HCT116 (cell line): ENCODE data around the gene SLC22A23.
A peak's percentile ranks its signal among the peaks of the same experiment; 100 is the strongest.

Experiments
- EZH2 ChIP-seq: fragments of 200-600 bp; sonication (generic); IDR thresholded peaks from 2 replicates; pipeline ENCODE4 v1.6.1; 2017; ENCODE audit warnings: antibody characterized with exemption, mixed run types
- EZH2phosphoT487 ChIP-seq: fragments of 200-600 bp; IDR thresholded peaks from 2 replicates; pipeline ENCODE4 v1.6.1; 2018; ENCODE audit warnings: antibody characterized with exemption, borderline replicate concordance
- POLR2A ChIP-seq: IDR thresholded peaks from 2 replicates; pipeline ENCODE4 v1.7.0; 2011; ENCODE audit warnings: borderline replicate concordance; ENCODE audit not compliant: insufficient read depth, insufficient read length; ENCODE audit errors: extremely low read depth
- POLR2AphosphoS5 ChIP-seq: IDR thresholded peaks from 2 replicates; pipeline ENCODE4 v1.6.1; 2011; ENCODE audit warnings: mild to moderate bottlenecking, low read depth, low read length, moderate library complexity
- SIN3A ChIP-seq: IDR thresholded peaks from 2 replicates; pipeline ENCODE4 v1.6.1; 2012; ENCODE audit warnings: low read depth
- SP1 ChIP-seq: IDR thresholded peaks from 2 replicates; pipeline ENCODE4 v1.6.1; 2012; ENCODE audit warnings: low read depth
- TF ChIP-seq, protein P1 (sequence below), 3 experiments: fragments of 200-600 bp in 1 of 3; sonication (generic) in 1 of 3; IDR thresholded peaks in 2 of 3; conservative IDR thresholded peaks in 1 of 3; 2 replicates each; pipeline ENCODE4 v1.5.1; 2012 to 2017; ENCODE audit warnings: low read depth in 2 of 3, low read length in 2 of 3, antibody characterized with exemption in 1 of 3, borderline replicate concordance in 1 of 3, control low read depth in 1 of 3, mild to moderate bottlenecking in 1 of 3, mixed read lengths in 1 of 3, mixed run types in 1 of 3, moderate library complexity in 1 of 3; ENCODE audit not compliant: insufficient read depth in 1 of 3
- TF ChIP-seq, protein P2 (sequence below): IDR thresholded peaks from 2 replicates; pipeline ENCODE4 v1.6.1; 2012

- TF ChIP-seq, protein P1, sequence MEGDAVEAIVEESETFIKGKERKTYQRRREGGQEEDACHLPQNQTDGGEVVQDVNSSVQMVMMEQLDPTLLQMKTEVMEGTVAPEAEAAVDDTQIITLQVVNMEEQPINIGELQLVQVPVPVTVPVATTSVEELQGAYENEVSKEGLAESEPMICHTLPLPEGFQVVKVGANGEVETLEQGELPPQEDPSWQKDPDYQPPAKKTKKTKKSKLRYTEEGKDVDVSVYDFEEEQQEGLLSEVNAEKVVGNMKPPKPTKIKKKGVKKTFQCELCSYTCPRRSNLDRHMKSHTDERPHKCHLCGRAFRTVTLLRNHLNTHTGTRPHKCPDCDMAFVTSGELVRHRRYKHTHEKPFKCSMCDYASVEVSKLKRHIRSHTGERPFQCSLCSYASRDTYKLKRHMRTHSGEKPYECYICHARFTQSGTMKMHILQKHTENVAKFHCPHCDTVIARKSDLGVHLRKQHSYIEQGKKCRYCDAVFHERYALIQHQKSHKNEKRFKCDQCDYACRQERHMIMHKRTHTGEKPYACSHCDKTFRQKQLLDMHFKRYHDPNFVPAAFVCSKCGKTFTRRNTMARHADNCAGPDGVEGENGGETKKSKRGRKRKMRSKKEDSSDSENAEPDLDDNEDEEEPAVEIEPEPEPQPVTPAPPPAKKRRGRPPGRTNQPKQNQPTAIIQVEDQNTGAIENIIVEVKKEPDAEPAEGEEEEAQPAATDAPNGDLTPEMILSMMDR (IDR thresholded peaks at IDR 0.05 in 2 of 3, conservative IDR thresholded peaks at IDR 0.05 in 1 of 3; ENCODE audit: borderline replicate concordance in 1 of 3, insufficient read depth in 1 of 3, low read depth in 2 of 3, low read length in 2 of 3): peak in 2 of 3 experiments; percentile 27 to 34; a peak in 3 of 6 replicates
- TF ChIP-seq POLR2A: no peak
- TF ChIP-seq, protein P2, sequence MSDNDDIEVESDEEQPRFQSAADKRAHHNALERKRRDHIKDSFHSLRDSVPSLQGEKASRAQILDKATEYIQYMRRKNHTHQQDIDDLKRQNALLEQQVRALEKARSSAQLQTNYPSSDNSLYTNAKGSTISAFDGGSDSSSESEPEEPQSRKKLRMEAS: no peak
- no peak for TF ChIP-seq SIN3A
- TF ChIP-seq POLR2AphosphoS5: no peak
- TF ChIP-seq EZH2: no peak
- TF ChIP-seq SP1: no peak
- TF ChIP-seq EZH2phosphoT487: no peak
Measured at GRCh38 chr6:3330199-3330598, 126.7 kb downstream of the SLC22A23 start.
